Measurements from ENCODE around the gene PRIMA1.

Gene PRIMA1

DNA sequence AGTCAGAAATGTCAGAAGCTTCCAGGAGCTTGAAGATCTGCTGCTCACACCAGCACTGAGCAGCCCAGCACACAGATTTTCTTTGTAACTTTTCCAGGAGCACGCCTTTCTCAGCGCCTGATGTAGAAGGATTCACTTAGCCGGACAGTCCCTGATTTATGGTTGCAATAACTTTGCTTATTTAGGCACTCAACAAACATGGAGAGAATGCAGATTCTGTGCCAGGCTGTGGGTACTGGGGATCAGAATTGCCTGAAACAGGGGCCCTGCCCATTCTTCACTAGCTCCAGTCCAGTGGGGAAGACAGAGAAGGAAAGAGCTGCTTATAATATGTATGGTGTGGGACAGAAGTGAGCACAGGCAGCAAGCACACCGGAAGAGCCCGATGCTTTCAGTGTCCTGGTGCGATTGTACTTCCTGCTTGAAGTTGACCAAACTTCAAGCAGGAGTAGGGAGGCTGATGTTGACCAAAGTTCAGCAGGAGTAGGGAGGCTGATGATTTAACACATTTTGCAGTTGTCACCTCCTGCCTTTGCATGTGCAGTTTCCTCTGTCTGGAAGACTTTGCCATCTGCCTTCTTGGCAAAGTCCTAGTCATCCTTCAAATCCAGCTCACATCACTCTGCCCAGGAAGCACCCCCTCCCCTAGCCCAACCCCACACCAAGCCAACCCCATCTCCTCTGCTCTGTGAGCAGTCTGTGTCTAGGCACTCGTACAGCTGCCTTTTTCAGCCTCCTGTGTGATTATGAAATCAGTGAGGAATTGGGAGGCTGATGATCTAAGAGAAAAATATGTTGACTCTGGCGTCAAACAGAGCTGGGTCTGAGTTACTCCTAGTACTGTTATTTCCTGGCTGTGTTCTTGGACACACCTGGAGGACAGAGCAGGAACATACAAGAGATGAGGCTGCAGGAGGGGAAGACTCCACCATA is 12.0 kb upstream of the PRIMA1 start:
- Histone ChIP-seq H3K36me3 (ENCODE audit: control insufficient read depth in 1 of 2, insufficient read depth in 2 of 2, low read depth in 1 of 2, low read length in 2 of 2) (no peaks in the 10 kb centered on the region), H3K4me2 (ENCODE audit: low read length, poor library complexity, severe bottlenecking) (no peak overlapping the region), H3K4me1 (ENCODE audit: control insufficient read depth, insufficient read depth, low read depth, low read length) (no peaks in the 10 kb centered on the region), H2BK15ac (ENCODE audit: low read depth, poor library complexity, severe bottlenecking) (no peak overlapping the region), H2BK12ac (ENCODE audit: low read length in 2 of 2) (no peak overlapping the region), H2AFZ (ENCODE audit: low read depth, low read length) (no peak overlapping the region), H3K9ac (ENCODE audit: low read length) (no peak overlapping the region), H3K9me3 (ENCODE audit: control insufficient read depth, low read length) (no peaks in the 10 kb centered on the region), H3K23ac (ENCODE audit: low read length in 2 of 2) (no peak overlapping the region), H2AK5ac (ENCODE audit: low read length, severe bottlenecking) (no peak overlapping the region), H2BK120ac (ENCODE audit: low read depth, low read length) (no peak overlapping the region), H3K14ac (ENCODE audit: low read length in 2 of 2) (no peak overlapping the region), H3K79me1 (replicated peaks; ENCODE audit: low read length, poor library complexity, severe bottlenecking) (no peaks in the 10 kb centered on the region), H3K27ac (ENCODE audit: low read length, poor library complexity, severe bottlenecking) (no peak overlapping the region), H3K27me3 (ENCODE audit: control insufficient read depth in 1 of 2, insufficient read depth in 1 of 2, low read length in 2 of 2) (peaks cover 0 to 9% of the 10 kb centered on the region in 2 experiments), H2BK5ac (ENCODE audit: low read depth, low read length, poor library complexity, severe bottlenecking) (no peak overlapping the region), H4K8ac (ENCODE audit: low read length) (no peak overlapping the region), H3K18ac (ENCODE audit: low read depth in 1 of 2, low read length in 2 of 2) (no peak overlapping the region), H3K4ac (ENCODE audit: low read depth in 1 of 2, low read length in 2 of 2) (no peak overlapping the region), H3K4me3 (ENCODE audit: insufficient read depth in 1 of 2, low read depth in 1 of 2, low read length in 2 of 2) (no peak overlapping the region), H4K91ac (ENCODE audit: low read length) (no peak overlapping the region)
- WGBS, result 73% methylated on average over 8 of the region's 8 CpGs
- DNase-seq, result no peak

DNA sequence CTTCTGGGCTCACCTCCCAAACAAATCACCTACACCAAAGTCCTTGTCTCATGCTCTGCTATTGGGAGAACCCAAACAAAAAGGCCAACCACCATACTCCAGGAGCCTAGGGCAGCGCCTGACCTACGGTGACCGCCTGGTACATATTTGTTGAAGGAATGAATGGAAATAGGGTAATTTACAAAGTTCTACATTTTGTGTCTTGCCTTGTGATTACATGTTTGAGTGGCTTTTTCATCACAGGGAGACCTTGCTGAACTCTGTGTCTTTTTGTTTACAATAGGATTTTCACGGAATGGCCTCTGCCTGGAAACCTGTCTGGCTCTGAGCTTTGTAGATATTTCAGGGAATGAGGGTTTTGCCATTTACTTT is 11.3 kb upstream of the PRIMA1 start:
- Histone ChIP-seq H2BK12ac (ENCODE audit: low read length in 2 of 2) (no peak overlapping the region), H3K18ac (ENCODE audit: low read depth in 1 of 2, low read length in 2 of 2) (no peak overlapping the region), H4K8ac (ENCODE audit: low read length) (no peak overlapping the region), H3K27me3 (ENCODE audit: control insufficient read depth in 1 of 2, insufficient read depth in 1 of 2, low read length in 2 of 2) (peaks cover 0 to 11% of the 10 kb centered on the region in 2 experiments), H3K27ac (ENCODE audit: low read length, poor library complexity, severe bottlenecking) (no peak overlapping the region), H3K9ac (ENCODE audit: low read length) (no peak overlapping the region), H4K91ac (ENCODE audit: low read length) (no peak overlapping the region), H2AK5ac (ENCODE audit: low read length, severe bottlenecking) (no peak overlapping the region), H2BK5ac (ENCODE audit: low read depth, low read length, poor library complexity, severe bottlenecking) (no peak overlapping the region), H3K23ac (ENCODE audit: low read length in 2 of 2) (no peak overlapping the region), H3K4me3 (ENCODE audit: insufficient read depth in 1 of 2, low read depth in 1 of 2, low read length in 2 of 2) (no peak overlapping the region), H3K14ac (ENCODE audit: low read length in 2 of 2) (no peak overlapping the region), H3K4ac (ENCODE audit: low read depth in 1 of 2, low read length in 2 of 2) (no peak overlapping the region), H3K36me3 (ENCODE audit: control insufficient read depth in 1 of 2, insufficient read depth in 2 of 2, low read depth in 1 of 2, low read length in 2 of 2) (no peaks in the 10 kb centered on the region), H3K4me1 (ENCODE audit: control insufficient read depth, insufficient read depth, low read depth, low read length) (no peaks in the 10 kb centered on the region), H2BK15ac (ENCODE audit: low read depth, poor library complexity, severe bottlenecking) (no peak overlapping the region), H2BK120ac (ENCODE audit: low read depth, low read length) (no peak overlapping the region), H3K4me2 (ENCODE audit: low read length, poor library complexity, severe bottlenecking) (no peak overlapping the region), H3K79me1 (replicated peaks; ENCODE audit: low read length, poor library complexity, severe bottlenecking) (no peaks in the 10 kb centered on the region), H2AFZ (ENCODE audit: low read depth, low read length) (no peak overlapping the region), H3K9me3 (ENCODE audit: control insufficient read depth, low read length) (no peaks in the 10 kb centered on the region)
- WGBS, result 75% methylated on average over 4 of the region's 4 CpGs
- no peak for DNase-seq

- no peaks in the 10 kb centered on the region for H3K4me1 ChIP-seq (ENCODE audit: control insufficient read depth, insufficient read depth, low read depth, low read length)
- no peak overlapping the region for H2BK5ac ChIP-seq (ENCODE audit: low read depth, low read length, poor library complexity, severe bottlenecking)
- no peak overlapping the region for H3K27ac ChIP-seq (ENCODE audit: low read length, poor library complexity, severe bottlenecking)
- no peak overlapping the region for H4K91ac ChIP-seq (ENCODE audit: low read length)
- H3K4me3 ChIP-seq (ENCODE audit: insufficient read depth in 1 of 2, low read depth in 1 of 2, low read length in 2 of 2), result no peak overlapping the region
- no peak for DNase-seq
- H3K27me3 ChIP-seq (ENCODE audit: control insufficient read depth in 1 of 2, insufficient read depth in 1 of 2, low read length in 2 of 2), result peaks cover 2 to 14% of the 10 kb centered on the region in 2 experiments
- 82% methylated on average over 10 of the region's 12 CpGs for WGBS
- no peaks in the 10 kb centered on the region for H3K9me3 ChIP-seq (ENCODE audit: control insufficient read depth, low read length)
- H3K36me3 ChIP-seq (ENCODE audit: control insufficient read depth in 1 of 2, insufficient read depth in 2 of 2, low read depth in 1 of 2, low read length in 2 of 2), result no peaks in the 10 kb centered on the region
- H2AK5ac ChIP-seq (ENCODE audit: low read length, severe bottlenecking), result no peak overlapping the region
- H3K4me2 ChIP-seq (ENCODE audit: low read length, poor library complexity, severe bottlenecking), result no peak overlapping the region
- no peaks in the 10 kb centered on the region for H3K79me1 ChIP-seq (replicated peaks; ENCODE audit: low read length, poor library complexity, severe bottlenecking)
- no peak overlapping the region for H2AFZ ChIP-seq (ENCODE audit: low read depth, low read length)
- no peak overlapping the region for H4K8ac ChIP-seq (ENCODE audit: low read length)
- no peak overlapping the region for H2BK15ac ChIP-seq (ENCODE audit: low read depth, poor library complexity, severe bottlenecking)
- H3K18ac ChIP-seq (ENCODE audit: low read depth in 1 of 2, low read length in 2 of 2), result no peak overlapping the region
- no peak overlapping the region for H3K14ac ChIP-seq (ENCODE audit: low read length in 2 of 2)
- H3K23ac ChIP-seq (ENCODE audit: low read length in 2 of 2), result no peak overlapping the region
- H2BK120ac ChIP-seq (ENCODE audit: low read depth, low read length), result no peak overlapping the region
- H3K4ac ChIP-seq (ENCODE audit: low read depth in 1 of 2, low read length in 2 of 2), result no peak overlapping the region
- H2BK12ac ChIP-seq (ENCODE audit: low read length in 2 of 2), result no peak overlapping the region
- H3K9ac ChIP-seq (ENCODE audit: low read length), result no peak overlapping the region
Measured at GRCh38 chr14:93797536-93797935, 9.3 kb upstream of the PRIMA1 start.

GRCh38 chr14:93797071-93797470 is 8.8 kb upstream of the PRIMA1 start:
- no peak overlapping the region for H3K4me2 ChIP-seq (ENCODE audit: low read length, poor library complexity, severe bottlenecking)
- no peak for DNase-seq
- no peak overlapping the region for H2BK15ac ChIP-seq (ENCODE audit: low read depth, poor library complexity, severe bottlenecking)
- no peak overlapping the region for H3K18ac ChIP-seq (ENCODE audit: low read depth in 1 of 2, low read length in 2 of 2)
- H2BK120ac ChIP-seq (ENCODE audit: low read depth, low read length), result no peak overlapping the region
- H3K23ac ChIP-seq (ENCODE audit: low read length in 2 of 2), result no peak overlapping the region
- H2BK12ac ChIP-seq (ENCODE audit: low read length in 2 of 2), result no peak overlapping the region
- WGBS, result 82% methylated on average over 4 of the region's 4 CpGs
- peaks cover 4 to 19% of the 10 kb centered on the region in 2 experiments for H3K27me3 ChIP-seq (ENCODE audit: control insufficient read depth in 1 of 2, insufficient read depth in 1 of 2, low read length in 2 of 2)
- no peaks in the 10 kb centered on the region for H3K36me3 ChIP-seq (ENCODE audit: control insufficient read depth in 1 of 2, insufficient read depth in 2 of 2, low read depth in 1 of 2, low read length in 2 of 2)
- H2AK5ac ChIP-seq (ENCODE audit: low read length, severe bottlenecking), result no peak overlapping the region
- no peak overlapping the region for H4K91ac ChIP-seq (ENCODE audit: low read length)
- no peak overlapping the region for H2AFZ ChIP-seq (ENCODE audit: low read depth, low read length)
- H3K9me3 ChIP-seq (ENCODE audit: control insufficient read depth, low read length), result no peaks in the 10 kb centered on the region
- no peak overlapping the region for H3K9ac ChIP-seq (ENCODE audit: low read length)
- H4K8ac ChIP-seq (ENCODE audit: low read length), result no peak overlapping the region
- H3K14ac ChIP-seq (ENCODE audit: low read length in 2 of 2), result no peak overlapping the region
- H2BK5ac ChIP-seq (ENCODE audit: low read depth, low read length, poor library complexity, severe bottlenecking), result no peak overlapping the region
- no peak overlapping the region for H3K4ac ChIP-seq (ENCODE audit: low read depth in 1 of 2, low read length in 2 of 2)
- no peak overlapping the region for H3K27ac ChIP-seq (ENCODE audit: low read length, poor library complexity, severe bottlenecking)
- H3K79me1 ChIP-seq (replicated peaks; ENCODE audit: low read length, poor library complexity, severe bottlenecking), result no peaks in the 10 kb centered on the region
- H3K4me1 ChIP-seq (ENCODE audit: control insufficient read depth, insufficient read depth, low read depth, low read length), result no peaks in the 10 kb centered on the region
- no peak overlapping the region for H3K4me3 ChIP-seq (ENCODE audit: insufficient read depth in 1 of 2, low read depth in 1 of 2, low read length in 2 of 2)

Measured in mesenchymal stem cell (in vitro differentiated cells and primary cell).